Prostate gland (tissue), 2 donors: ENCODE data around the gene NFATC4.

Experiments used
- POLR2AphosphoS5 ChIP-seq: sonication (generic); formaldehyde crosslinking; IDR thresholded peaks from one replicate; pipeline ENCODE4 v1.6.1; 2017; ENCODE audit warnings: antibody characterized with exemption
- TF ChIP-seq, protein P1 (sequence below), 4 experiments: fragments of 200-600 bp in 2 of 4; fragments of 450-650 bp in 2 of 4; sonication (generic) in 2 of 4; IDR thresholded peaks; 1 replicate in 3 of 4; 2 replicates in 1 of 4; pipeline ENCODE4 v1.5.1; 2016 to 2019; ENCODE audit warnings: antibody characterized with exemption in 4 of 4, mild to moderate bottlenecking in 2 of 4, moderate library complexity in 2 of 4

DNA sequence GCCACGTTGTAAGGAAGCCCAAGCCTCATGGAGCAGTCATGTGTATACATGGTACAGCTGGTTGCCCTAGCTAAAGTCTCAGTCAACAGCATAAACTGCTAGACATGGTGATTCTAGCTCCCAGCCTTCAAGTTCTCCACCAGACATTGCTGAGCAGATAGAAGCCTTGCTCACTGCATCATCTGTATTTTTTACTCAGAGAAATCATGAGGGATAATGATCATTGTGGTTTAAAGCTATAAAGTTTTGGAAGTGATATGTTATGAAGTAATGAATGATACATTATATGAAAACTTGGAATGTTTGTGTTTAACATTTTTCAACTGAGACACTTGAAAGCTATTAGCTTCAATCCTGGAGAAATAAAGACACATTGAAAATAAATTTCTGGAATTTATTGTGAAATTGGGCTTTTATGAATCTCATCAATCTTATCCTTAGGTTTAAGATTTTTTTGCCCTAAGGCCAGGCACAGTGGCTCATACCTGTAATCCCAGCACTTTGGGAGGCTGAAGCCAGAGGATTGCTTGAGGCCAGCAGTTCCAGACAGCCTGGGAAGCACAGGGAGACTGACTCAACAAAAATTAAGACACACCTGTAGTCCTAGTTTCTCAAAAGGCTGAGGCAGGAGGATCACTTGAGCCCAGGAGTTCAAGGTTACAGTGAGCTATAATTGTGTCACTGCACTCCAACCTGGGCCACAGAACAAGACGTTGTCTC, 5.6 kb upstream of the NFATC4 start:
- TF ChIP-seq, protein P1, sequence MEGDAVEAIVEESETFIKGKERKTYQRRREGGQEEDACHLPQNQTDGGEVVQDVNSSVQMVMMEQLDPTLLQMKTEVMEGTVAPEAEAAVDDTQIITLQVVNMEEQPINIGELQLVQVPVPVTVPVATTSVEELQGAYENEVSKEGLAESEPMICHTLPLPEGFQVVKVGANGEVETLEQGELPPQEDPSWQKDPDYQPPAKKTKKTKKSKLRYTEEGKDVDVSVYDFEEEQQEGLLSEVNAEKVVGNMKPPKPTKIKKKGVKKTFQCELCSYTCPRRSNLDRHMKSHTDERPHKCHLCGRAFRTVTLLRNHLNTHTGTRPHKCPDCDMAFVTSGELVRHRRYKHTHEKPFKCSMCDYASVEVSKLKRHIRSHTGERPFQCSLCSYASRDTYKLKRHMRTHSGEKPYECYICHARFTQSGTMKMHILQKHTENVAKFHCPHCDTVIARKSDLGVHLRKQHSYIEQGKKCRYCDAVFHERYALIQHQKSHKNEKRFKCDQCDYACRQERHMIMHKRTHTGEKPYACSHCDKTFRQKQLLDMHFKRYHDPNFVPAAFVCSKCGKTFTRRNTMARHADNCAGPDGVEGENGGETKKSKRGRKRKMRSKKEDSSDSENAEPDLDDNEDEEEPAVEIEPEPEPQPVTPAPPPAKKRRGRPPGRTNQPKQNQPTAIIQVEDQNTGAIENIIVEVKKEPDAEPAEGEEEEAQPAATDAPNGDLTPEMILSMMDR (IDR thresholded peaks at IDR 0.05), result no peak
- TF ChIP-seq POLR2AphosphoS5, result no peak
